Measurements from ENCODE around the gene MINK1.

- TF ChIP-seq CTCF (conservative IDR thresholded peaks at IDR 0.05): no peak
- TF ChIP-seq ZFX (IDR thresholded peaks at IDR 0.05): no peak
Observed at GRCh38 chr17:4893272-4893671, 60.1 kb downstream of the MINK1 start.
